ENCODE measurements around the gene SFXN5. TPM values are rescaled to one million over a fixed set of nuclear protein-coding genes. Genes with fewer than 3 reads are reported as not detected.

Gene SFXN5
- total RNA-seq, 1 donor from 2014 or later: 9.8 TPM

DNA sequence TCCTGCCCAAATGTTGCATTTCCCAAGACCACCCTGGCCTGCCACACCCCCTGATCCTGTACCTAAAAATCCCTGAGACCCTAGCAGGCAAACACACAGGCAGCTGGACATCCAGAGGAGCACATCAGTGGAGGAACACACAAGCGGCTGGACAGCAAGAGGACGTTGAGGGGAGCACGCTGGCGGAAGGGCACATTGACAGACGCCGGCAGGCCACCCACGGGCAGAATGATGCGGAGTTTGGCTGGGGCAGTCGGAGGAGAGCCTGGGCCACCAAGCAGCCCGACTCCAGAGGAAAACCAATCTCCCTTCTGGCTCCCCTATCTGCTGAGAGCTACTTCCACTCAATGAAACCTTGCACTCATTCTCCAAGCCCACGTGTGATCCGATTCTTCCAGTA, 106.5 kb downstream of the SFXN5 start:
- H3K9me3 ChIP-seq: no peaks in the 10 kb centered on the region
- no peaks in the 10 kb centered on the region for H3K27me3 ChIP-seq
- intact Hi-C loops (cut with DNase I): no loop called here
- DNase-seq (ENCODE audit: extremely low spot score in 2 of 2): no peak
- TF ChIP-seq POLR2A (IDR thresholded peaks at IDR 0.05) (no peak), POLR2AphosphoS5 (IDR thresholded peaks at IDR 0.05; ENCODE audit: insufficient read depth in 1 of 2, low read depth in 1 of 2) (no peak)
- TF ChIP-seq, protein P1, sequence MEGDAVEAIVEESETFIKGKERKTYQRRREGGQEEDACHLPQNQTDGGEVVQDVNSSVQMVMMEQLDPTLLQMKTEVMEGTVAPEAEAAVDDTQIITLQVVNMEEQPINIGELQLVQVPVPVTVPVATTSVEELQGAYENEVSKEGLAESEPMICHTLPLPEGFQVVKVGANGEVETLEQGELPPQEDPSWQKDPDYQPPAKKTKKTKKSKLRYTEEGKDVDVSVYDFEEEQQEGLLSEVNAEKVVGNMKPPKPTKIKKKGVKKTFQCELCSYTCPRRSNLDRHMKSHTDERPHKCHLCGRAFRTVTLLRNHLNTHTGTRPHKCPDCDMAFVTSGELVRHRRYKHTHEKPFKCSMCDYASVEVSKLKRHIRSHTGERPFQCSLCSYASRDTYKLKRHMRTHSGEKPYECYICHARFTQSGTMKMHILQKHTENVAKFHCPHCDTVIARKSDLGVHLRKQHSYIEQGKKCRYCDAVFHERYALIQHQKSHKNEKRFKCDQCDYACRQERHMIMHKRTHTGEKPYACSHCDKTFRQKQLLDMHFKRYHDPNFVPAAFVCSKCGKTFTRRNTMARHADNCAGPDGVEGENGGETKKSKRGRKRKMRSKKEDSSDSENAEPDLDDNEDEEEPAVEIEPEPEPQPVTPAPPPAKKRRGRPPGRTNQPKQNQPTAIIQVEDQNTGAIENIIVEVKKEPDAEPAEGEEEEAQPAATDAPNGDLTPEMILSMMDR (IDR thresholded peaks at IDR 0.05): no peak
- no peak overlapping the region for H3K27ac ChIP-seq
- H3K36me3 ChIP-seq: no peaks in the 10 kb centered on the region
- no peak overlapping the region for H3K4me3 ChIP-seq
- no peaks in the 10 kb centered on the region for H3K4me1 ChIP-seq

GRCh38 chr2:72964146-72964525, 107.4 kb downstream of the SFXN5 start:
- no peak overlapping the region for H3K4me3 ChIP-seq
- H3K36me3 ChIP-seq: no peaks in the 10 kb centered on the region
- no peak for DNase-seq (ENCODE audit: extremely low spot score in 2 of 2)
- no peaks in the 10 kb centered on the region for H3K4me1 ChIP-seq
- no peak for TF ChIP-seq POLR2A (IDR thresholded peaks at IDR 0.05)
- TF ChIP-seq, protein P1 (IDR thresholded peaks at IDR 0.05): no peak
- TF ChIP-seq POLR2AphosphoS5 (IDR thresholded peaks at IDR 0.05; ENCODE audit: insufficient read depth in 1 of 2, low read depth in 1 of 2): no peak
- H3K27me3 ChIP-seq: no peaks in the 10 kb centered on the region
- intact Hi-C loops (cut with DNase I): no loop called here
- H3K27ac ChIP-seq: no peak overlapping the region
- H3K9me3 ChIP-seq: no peaks in the 10 kb centered on the region

DNA sequence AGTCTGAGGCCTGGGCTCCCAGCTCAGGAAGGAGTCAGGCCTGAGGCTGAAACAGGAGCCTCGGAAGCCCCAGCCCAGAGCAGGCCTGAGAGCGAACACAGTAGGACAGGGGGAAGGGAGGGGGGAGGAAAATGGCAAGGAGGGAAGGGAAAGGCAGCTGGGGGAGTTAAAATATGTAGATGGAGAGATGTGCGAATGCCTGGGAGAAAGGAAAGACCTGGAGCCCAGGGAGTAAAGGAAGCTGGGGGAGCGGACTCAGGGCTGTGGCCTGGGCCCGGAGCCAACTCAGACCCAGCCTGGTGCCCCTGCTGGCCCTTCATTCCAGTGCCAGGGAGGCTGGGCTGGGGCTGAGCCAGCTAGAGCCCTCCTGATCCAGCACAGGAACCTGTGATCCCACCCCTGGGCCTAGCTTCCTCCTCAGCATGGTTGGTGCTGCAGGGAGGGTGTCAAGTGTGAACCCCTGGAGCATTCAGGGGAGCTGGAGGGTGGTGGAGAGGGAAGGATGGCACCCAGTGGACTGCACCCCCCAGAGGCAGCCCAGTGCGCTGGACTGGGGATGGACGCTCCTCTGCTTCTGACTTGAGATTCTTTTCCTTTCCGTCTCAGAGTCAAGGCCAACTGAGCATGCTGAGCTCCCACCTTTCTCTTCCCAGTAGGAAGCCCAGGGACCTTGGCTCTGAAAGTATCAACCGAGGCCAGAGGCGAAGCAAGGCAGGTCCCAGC, 107.9 kb downstream of the SFXN5 start:
- DNase-seq (ENCODE audit: extremely low spot score in 2 of 2): no peak
- Histone ChIP-seq H3K9me3 (no peaks in the 10 kb centered on the region), H3K4me3 (no peak overlapping the region), H3K27me3 (no peaks in the 10 kb centered on the region), H3K27ac (no peak overlapping the region), H3K4me1 (no peaks in the 10 kb centered on the region), H3K36me3 (no peaks in the 10 kb centered on the region)
- no peak for TF ChIP-seq POLR2AphosphoS5 (IDR thresholded peaks at IDR 0.05; ENCODE audit: insufficient read depth in 1 of 2, low read depth in 1 of 2)
- TF ChIP-seq POLR2A (IDR thresholded peaks at IDR 0.05): no peak
- TF ChIP-seq, protein P1 (IDR thresholded peaks at IDR 0.05): no peak
- intact Hi-C loops (cut with DNase I): no loop called here

DNA sequence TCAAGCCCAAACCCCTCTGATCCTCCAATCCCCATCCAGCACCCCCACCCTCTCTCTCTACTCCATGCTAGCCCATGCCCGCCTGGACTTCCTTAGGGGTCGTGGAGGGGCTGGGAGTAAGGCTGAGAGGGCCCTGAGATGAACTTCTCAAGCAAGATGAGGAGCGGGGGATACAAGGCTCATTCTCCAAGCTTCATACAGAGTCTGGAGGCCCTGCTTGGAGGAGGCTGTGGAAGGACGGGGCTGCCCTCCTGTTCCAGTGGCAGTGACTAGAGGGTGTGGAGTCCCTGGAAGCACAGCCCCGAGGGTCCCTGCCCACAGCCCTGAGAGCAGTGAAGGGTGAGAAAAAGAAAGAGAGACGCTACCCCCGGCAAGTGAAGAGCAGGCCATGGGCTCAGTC, 108.6 kb downstream of the SFXN5 start:
- no peaks in the 10 kb centered on the region for H3K4me1 ChIP-seq
- H3K27ac ChIP-seq: no peak overlapping the region
- no peaks in the 10 kb centered on the region for H3K27me3 ChIP-seq
- no peaks in the 10 kb centered on the region for H3K36me3 ChIP-seq
- TF ChIP-seq POLR2A (IDR thresholded peaks at IDR 0.05) (no peak), POLR2AphosphoS5 (IDR thresholded peaks at IDR 0.05; ENCODE audit: insufficient read depth in 1 of 2, low read depth in 1 of 2) (no peak)
- TF ChIP-seq, protein P1 (IDR thresholded peaks at IDR 0.05): no peak
- H3K9me3 ChIP-seq: no peaks in the 10 kb centered on the region
- no peak for DNase-seq (ENCODE audit: extremely low spot score in 2 of 2)
- intact Hi-C loops (cut with DNase I): no loop called here
- H3K4me3 ChIP-seq: no peak overlapping the region

DNA sequence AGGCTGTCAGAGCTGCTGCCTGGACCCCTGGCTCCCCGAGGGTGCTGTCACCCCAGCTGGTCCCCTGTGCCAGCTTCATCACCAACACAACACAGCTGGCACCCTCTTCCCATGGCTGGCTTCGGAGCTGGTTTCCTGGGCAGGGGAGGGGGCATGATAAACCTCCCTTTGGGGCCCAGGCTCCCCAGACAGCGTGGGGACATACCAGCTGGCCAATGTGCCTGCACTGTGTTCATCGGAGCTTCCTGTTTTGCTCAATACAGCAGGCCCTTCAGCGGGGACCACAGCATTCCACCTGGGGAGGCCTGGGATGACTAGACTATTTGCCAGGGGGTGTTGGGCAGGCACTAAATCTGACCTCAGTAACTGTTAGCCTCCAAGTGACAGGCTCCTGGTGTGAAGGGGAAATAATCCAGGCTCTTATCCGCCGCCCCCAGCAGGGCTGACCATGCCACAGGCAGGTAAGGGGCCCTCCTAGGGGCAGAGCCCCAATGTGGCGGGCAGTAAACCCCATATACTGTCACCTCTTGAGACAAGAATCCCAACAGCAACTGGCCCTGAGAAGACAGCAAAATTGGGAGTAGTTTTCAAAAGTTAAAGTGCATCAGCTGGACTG, 109.6 kb downstream of the SFXN5 start:
- TF ChIP-seq POLR2AphosphoS5 (IDR thresholded peaks at IDR 0.05; ENCODE audit: insufficient read depth in 1 of 2, low read depth in 1 of 2) (no peak), POLR2A (IDR thresholded peaks at IDR 0.05) (no peak)
- TF ChIP-seq, protein P1 (IDR thresholded peaks at IDR 0.05): no peak

More for the DNA sequence above, 109.6 kb downstream of the SFXN5 start:
- no peak for DNase-seq (ENCODE audit: extremely low spot score in 2 of 2)
- Histone ChIP-seq H3K36me3 (no peaks in the 10 kb centered on the region), H3K9me3 (no peaks in the 10 kb centered on the region), H3K4me1 (no peaks in the 10 kb centered on the region), H3K4me3 (no peak overlapping the region), H3K27me3 (no peaks in the 10 kb centered on the region), H3K27ac (no peak overlapping the region)
- intact Hi-C loops (cut with DNase I): no loop called here

All from vagina (tissue), 2 donors.